ENCODE results near the gene P2RX3.

- no peak for TF ChIP-seq CTCF (IDR thresholded peaks at IDR 0.05)
- no peak for TF ChIP-seq POLR2AphosphoS5 (IDR thresholded peaks at IDR 0.05; ENCODE audit: insufficient read depth in 1 of 2, low read depth in 1 of 2)
Measured at GRCh38 chr11:57357310-57357709, 19.2 kb downstream of the P2RX3 start.
